WTC11 (cell line): ENCODE measurements around the gene PEX16. TPM values are rescaled to one million over a fixed set of nuclear protein-coding genes. Genes with fewer than 3 reads are reported as not detected.

ENCODE experiments used
- ETV6 ChIP-seq: sonication (generic); formaldehyde crosslinking; IDR thresholded peaks from 2 replicates; pipeline ENCODE4 v1.8.1; 2022; ENCODE audit warnings: mild to moderate bottlenecking, missing genetic modification reagents
- FOXP1 ChIP-seq: sonication (generic); formaldehyde crosslinking; IDR thresholded peaks from 2 replicates; pipeline ENCODE4 v1.8.0; 2022; ENCODE audit warnings: missing genetic modification reagents, mild to moderate bottlenecking, moderate library complexity, borderline replicate concordance
- GABPB1 ChIP-seq: sonication (generic); formaldehyde crosslinking; IDR thresholded peaks from 2 replicates; pipeline ENCODE4 v1.8.1; 2023; ENCODE audit warnings: mild to moderate bottlenecking, missing genetic modification reagents
- IRF2 ChIP-seq: sonication (generic); formaldehyde crosslinking; IDR thresholded peaks from 2 replicates; pipeline ENCODE4 v1.8.0; 2022; ENCODE audit warnings: low read depth, missing genetic modification reagents, borderline replicate concordance
- JAZF1 ChIP-seq: fragments of 250-450 bp; sonication (Bioruptor Pico); IDR thresholded peaks from 2 replicates; pipeline ENCODE4 v1.9.0; 2021; ENCODE audit warnings: moderate library complexity, mild to moderate bottlenecking, inconsistent platforms
- NFATC4 ChIP-seq: fragments of 250-450 bp; sonication (Bioruptor Pico); IDR thresholded peaks from 2 replicates; pipeline ENCODE4 v1.9.0; 2021; ENCODE audit warnings: mild to moderate bottlenecking
- NFE2L1 ChIP-seq: sonication (generic); formaldehyde crosslinking; IDR thresholded peaks from 2 replicates; pipeline ENCODE4 v1.8.1; 2023; ENCODE audit warnings: missing genetic modification reagents
- NR2C2 ChIP-seq: sonication (generic); formaldehyde crosslinking; IDR thresholded peaks from 2 replicates; pipeline ENCODE4 v1.8.0; 2022; ENCODE audit warnings: mild to moderate bottlenecking, missing genetic modification reagents
- TEAD1 ChIP-seq: sonication (generic); formaldehyde crosslinking; IDR thresholded peaks from 2 replicates; pipeline ENCODE4 v1.8.0; 2022; ENCODE audit warnings: mild to moderate bottlenecking, missing genetic modification reagents
- TP53 ChIP-seq: sonication (generic); formaldehyde crosslinking; IDR thresholded peaks from 2 replicates; pipeline ENCODE4 v1.8.1; 2023; ENCODE audit warnings: mild to moderate bottlenecking, missing genetic modification reagents
- ZNF138 ChIP-seq: sonication (generic); formaldehyde crosslinking; conservative IDR thresholded peaks from 2 replicates; pipeline ENCODE4 v1.8.1; 2022; ENCODE audit warnings: mild to moderate bottlenecking, moderate library complexity, missing genetic modification reagents
- ZNF219 ChIP-seq: sonication (generic); formaldehyde crosslinking; IDR thresholded peaks from 2 replicates; pipeline ENCODE4 v1.8.0; 2023; ENCODE audit warnings: missing genetic modification reagents, mild to moderate bottlenecking, borderline replicate concordance
- total RNA-seq: library from RNA; stranded (reverse); gene quantifications from 3 replicates; pipeline ENCODE4 v1.2.3, GENCODE V29; 2021
- TF ChIP-seq, protein P1 (sequence below): sonication (generic); formaldehyde crosslinking; IDR thresholded peaks from 2 replicates; pipeline ENCODE4 v1.8.0; 2022; ENCODE audit warnings: mild to moderate bottlenecking, missing genetic modification reagents
- TF ChIP-seq, protein P2 (sequence below): fragments of 250-450 bp; sonication (Bioruptor Pico); IDR thresholded peaks from 2 replicates; pipeline ENCODE4 v1.9.0; 2021; ENCODE audit warnings: mild to moderate bottlenecking, borderline replicate concordance
- TF ChIP-seq, protein P3 (sequence below): fragments of 250-450 bp; sonication (Bioruptor Pico); IDR thresholded peaks from 2 replicates; pipeline ENCODE4 v1.9.0; 2021; ENCODE audit warnings: mild to moderate bottlenecking
- TF ChIP-seq, protein P4 (sequence below): sonication (generic); formaldehyde crosslinking; IDR thresholded peaks from 2 replicates; pipeline ENCODE4 v1.8.1; 2023; ENCODE audit warnings: mild to moderate bottlenecking, missing genetic modification reagents
- TF ChIP-seq, protein P5 (sequence below): sonication (generic); formaldehyde crosslinking; IDR thresholded peaks from 2 replicates; pipeline ENCODE4 v1.8.1; 2022; ENCODE audit warnings: missing genetic modification reagents, borderline replicate concordance
- TF ChIP-seq, protein P6 (sequence below): sonication (generic); formaldehyde crosslinking; IDR thresholded peaks from 2 replicates; pipeline ENCODE4 v1.8.1; 2023; ENCODE audit warnings: mild to moderate bottlenecking, missing genetic modification reagents, moderate library complexity
- TF ChIP-seq, protein P7 (sequence below): sonication (generic); formaldehyde crosslinking; IDR thresholded peaks from 2 replicates; pipeline ENCODE4 v1.8.1; 2022; ENCODE audit warnings: mild to moderate bottlenecking, moderate library complexity, missing genetic modification reagents
- TF ChIP-seq, protein P8 (sequence below): sonication (generic); formaldehyde crosslinking; IDR thresholded peaks from 2 replicates; pipeline ENCODE4 v1.8.1; 2022; ENCODE audit warnings: low read depth, mild to moderate bottlenecking, moderate library complexity, missing genetic modification reagents, borderline replicate concordance
- TF ChIP-seq, protein P9 (sequence below): sonication (generic); formaldehyde crosslinking; IDR thresholded peaks from 2 replicates; pipeline ENCODE4 v1.8.1; 2022; ENCODE audit warnings: mild to moderate bottlenecking, missing genetic modification reagents, moderate library complexity, borderline replicate concordance
- TF ChIP-seq, protein P10 (sequence below): sonication (generic); formaldehyde crosslinking; IDR thresholded peaks from 2 replicates; pipeline ENCODE4 v1.8.0; 2023; ENCODE audit warnings: mild to moderate bottlenecking, missing genetic modification reagents

PEX16 gene
- total RNA-seq, 1 experiment from 2014 or later = 39.3 TPM

DNA sequence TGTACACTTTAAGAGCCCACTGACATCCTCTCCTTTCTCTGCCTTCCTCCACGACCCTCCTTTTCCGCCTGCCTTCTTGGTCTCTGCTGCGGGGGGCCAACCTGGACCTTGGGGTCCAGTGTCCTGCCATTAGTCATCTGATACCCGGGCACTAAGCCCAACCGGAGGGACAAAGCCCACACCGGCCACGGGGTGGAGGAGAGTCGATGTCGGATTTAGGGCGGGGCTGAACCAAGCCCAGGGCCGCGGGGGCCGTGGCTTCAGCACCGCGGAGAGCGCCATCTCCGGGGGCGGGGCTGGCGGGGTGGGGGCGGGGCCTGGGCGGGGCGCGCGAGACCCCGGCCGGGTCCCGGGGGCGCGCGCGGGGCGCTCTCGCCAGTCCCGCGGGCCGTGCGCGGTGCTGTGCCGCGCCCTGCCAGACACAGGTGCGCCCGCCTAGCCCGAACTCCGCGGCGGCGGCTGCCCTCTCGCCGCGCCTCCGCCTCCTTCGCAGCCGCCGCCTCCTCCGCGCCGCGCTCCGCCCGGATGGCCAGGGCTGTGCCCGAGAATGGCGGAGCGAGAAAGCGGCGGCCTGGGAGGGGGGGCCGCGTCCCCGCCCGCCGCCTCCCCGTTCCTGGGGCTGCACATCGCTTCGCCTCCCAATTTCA, 32.3 kb downstream of the PEX16 start, which contains the start of gene MAPK8IP1 (continued):
- TF ChIP-seq, protein P1, sequence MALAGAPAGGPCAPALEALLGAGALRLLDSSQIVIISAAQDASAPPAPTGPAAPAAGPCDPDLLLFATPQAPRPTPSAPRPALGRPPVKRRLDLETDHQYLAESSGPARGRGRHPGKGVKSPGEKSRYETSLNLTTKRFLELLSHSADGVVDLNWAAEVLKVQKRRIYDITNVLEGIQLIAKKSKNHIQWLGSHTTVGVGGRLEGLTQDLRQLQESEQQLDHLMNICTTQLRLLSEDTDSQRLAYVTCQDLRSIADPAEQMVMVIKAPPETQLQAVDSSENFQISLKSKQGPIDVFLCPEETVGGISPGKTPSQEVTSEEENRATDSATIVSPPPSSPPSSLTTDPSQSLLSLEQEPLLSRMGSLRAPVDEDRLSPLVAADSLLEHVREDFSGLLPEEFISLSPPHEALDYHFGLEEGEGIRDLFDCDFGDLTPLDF = no peak
- TF ChIP-seq NFATC4 (CRISPR knock-in tag) (no peak), ZNF219 (CRISPR knock-in tag) (no peak), IRF2 (CRISPR knock-in tag) (no peak), TEAD1 (CRISPR knock-in tag) (no peak), TP53 (peak; percentile 79; the same call in 1 of the 2 replicates), JAZF1 (CRISPR knock-in tag) (no peak), NR2C2 (CRISPR knock-in tag) (no peak), NFE2L1 (CRISPR knock-in tag) (no peak), ZNF138 (CRISPR knock-in tag) (no peak), ETV6 (no peak), FOXP1 (CRISPR knock-in tag) (peak; percentile 39), GABPB1 (CRISPR knock-in tag) (no peak)
- TF ChIP-seq, protein P2, sequence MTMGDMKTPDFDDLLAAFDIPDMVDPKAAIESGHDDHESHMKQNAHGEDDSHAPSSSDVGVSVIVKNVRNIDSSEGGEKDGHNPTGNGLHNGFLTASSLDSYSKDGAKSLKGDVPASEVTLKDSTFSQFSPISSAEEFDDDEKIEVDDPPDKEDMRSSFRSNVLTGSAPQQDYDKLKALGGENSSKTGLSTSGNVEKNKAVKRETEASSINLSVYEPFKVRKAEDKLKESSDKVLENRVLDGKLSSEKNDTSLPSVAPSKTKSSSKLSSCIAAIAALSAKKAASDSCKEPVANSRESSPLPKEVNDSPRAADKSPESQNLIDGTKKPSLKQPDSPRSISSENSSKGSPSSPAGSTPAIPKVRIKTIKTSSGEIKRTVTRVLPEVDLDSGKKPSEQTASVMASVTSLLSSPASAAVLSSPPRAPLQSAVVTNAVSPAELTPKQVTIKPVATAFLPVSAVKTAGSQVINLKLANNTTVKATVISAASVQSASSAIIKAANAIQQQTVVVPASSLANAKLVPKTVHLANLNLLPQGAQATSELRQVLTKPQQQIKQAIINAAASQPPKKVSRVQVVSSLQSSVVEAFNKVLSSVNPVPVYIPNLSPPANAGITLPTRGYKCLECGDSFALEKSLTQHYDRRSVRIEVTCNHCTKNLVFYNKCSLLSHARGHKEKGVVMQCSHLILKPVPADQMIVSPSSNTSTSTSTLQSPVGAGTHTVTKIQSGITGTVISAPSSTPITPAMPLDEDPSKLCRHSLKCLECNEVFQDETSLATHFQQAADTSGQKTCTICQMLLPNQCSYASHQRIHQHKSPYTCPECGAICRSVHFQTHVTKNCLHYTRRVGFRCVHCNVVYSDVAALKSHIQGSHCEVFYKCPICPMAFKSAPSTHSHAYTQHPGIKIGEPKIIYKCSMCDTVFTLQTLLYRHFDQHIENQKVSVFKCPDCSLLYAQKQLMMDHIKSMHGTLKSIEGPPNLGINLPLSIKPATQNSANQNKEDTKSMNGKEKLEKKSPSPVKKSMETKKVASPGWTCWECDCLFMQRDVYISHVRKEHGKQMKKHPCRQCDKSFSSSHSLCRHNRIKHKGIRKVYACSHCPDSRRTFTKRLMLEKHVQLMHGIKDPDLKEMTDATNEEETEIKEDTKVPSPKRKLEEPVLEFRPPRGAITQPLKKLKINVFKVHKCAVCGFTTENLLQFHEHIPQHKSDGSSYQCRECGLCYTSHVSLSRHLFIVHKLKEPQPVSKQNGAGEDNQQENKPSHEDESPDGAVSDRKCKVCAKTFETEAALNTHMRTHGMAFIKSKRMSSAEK (CRISPR knock-in tag) = no peak
- TF ChIP-seq, protein P3, sequence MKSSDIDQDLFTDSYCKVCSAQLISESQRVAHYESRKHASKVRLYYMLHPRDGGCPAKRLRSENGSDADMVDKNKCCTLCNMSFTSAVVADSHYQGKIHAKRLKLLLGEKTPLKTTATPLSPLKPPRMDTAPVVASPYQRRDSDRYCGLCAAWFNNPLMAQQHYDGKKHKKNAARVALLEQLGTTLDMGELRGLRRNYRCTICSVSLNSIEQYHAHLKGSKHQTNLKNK (CRISPR knock-in tag) = no peak
- TF ChIP-seq, protein P4, sequence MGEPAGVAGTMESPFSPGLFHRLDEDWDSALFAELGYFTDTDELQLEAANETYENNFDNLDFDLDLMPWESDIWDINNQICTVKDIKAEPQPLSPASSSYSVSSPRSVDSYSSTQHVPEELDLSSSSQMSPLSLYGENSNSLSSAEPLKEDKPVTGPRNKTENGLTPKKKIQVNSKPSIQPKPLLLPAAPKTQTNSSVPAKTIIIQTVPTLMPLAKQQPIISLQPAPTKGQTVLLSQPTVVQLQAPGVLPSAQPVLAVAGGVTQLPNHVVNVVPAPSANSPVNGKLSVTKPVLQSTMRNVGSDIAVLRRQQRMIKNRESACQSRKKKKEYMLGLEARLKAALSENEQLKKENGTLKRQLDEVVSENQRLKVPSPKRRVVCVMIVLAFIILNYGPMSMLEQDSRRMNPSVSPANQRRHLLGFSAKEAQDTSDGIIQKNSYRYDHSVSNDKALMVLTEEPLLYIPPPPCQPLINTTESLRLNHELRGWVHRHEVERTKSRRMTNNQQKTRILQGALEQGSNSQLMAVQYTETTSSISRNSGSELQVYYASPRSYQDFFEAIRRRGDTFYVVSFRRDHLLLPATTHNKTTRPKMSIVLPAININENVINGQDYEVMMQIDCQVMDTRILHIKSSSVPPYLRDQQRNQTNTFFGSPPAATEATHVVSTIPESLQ (CRISPR knock-in tag) = no peak
- TF ChIP-seq, protein P5, sequence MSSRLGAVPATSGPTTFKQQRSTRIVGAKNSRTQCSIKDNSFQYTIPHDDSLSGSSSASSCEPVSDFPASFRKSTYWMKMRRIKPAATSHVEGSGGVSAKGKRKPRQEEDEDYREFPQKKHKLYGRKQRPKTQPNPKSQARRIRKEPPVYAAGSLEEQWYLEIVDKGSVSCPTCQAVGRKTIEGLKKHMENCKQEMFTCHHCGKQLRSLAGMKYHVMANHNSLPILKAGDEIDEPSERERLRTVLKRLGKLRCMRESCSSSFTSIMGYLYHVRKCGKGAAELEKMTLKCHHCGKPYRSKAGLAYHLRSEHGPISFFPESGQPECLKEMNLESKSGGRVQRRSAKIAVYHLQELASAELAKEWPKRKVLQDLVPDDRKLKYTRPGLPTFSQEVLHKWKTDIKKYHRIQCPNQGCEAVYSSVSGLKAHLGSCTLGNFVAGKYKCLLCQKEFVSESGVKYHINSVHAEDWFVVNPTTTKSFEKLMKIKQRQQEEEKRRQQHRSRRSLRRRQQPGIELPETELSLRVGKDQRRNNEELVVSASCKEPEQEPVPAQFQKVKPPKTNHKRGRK = no peak
- TF ChIP-seq, protein P6, sequence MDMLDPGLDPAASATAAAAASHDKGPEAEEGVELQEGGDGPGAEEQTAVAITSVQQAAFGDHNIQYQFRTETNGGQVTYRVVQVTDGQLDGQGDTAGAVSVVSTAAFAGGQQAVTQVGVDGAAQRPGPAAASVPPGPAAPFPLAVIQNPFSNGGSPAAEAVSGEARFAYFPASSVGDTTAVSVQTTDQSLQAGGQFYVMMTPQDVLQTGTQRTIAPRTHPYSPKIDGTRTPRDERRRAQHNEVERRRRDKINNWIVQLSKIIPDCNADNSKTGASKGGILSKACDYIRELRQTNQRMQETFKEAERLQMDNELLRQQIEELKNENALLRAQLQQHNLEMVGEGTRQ = no peak; the same call in 1 of the 2 replicates
- TF ChIP-seq, protein P7, sequence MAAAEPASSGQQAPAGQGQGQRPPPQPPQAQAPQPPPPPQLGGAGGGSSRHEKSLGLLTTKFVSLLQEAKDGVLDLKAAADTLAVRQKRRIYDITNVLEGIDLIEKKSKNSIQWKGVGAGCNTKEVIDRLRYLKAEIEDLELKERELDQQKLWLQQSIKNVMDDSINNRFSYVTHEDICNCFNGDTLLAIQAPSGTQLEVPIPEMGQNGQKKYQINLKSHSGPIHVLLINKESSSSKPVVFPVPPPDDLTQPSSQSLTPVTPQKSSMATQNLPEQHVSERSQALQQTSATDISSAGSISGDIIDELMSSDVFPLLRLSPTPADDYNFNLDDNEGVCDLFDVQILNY = 0 out of 2 replicates have a peak, but pooled peaks have one; percentile 32
- TF ChIP-seq, protein P8, sequence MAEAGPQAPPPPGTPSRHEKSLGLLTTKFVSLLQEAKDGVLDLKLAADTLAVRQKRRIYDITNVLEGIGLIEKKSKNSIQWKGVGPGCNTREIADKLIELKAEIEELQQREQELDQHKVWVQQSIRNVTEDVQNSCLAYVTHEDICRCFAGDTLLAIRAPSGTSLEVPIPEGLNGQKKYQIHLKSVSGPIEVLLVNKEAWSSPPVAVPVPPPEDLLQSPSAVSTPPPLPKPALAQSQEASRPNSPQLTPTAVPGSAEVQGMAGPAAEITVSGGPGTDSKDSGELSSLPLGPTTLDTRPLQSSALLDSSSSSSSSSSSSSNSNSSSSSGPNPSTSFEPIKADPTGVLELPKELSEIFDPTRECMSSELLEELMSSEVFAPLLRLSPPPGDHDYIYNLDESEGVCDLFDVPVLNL = no peak
- TF ChIP-seq, protein P9, sequence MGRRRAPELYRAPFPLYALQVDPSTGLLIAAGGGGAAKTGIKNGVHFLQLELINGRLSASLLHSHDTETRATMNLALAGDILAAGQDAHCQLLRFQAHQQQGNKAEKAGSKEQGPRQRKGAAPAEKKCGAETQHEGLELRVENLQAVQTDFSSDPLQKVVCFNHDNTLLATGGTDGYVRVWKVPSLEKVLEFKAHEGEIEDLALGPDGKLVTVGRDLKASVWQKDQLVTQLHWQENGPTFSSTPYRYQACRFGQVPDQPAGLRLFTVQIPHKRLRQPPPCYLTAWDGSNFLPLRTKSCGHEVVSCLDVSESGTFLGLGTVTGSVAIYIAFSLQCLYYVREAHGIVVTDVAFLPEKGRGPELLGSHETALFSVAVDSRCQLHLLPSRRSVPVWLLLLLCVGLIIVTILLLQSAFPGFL (CRISPR knock-in tag) = no peak
- TF ChIP-seq, protein P10, sequence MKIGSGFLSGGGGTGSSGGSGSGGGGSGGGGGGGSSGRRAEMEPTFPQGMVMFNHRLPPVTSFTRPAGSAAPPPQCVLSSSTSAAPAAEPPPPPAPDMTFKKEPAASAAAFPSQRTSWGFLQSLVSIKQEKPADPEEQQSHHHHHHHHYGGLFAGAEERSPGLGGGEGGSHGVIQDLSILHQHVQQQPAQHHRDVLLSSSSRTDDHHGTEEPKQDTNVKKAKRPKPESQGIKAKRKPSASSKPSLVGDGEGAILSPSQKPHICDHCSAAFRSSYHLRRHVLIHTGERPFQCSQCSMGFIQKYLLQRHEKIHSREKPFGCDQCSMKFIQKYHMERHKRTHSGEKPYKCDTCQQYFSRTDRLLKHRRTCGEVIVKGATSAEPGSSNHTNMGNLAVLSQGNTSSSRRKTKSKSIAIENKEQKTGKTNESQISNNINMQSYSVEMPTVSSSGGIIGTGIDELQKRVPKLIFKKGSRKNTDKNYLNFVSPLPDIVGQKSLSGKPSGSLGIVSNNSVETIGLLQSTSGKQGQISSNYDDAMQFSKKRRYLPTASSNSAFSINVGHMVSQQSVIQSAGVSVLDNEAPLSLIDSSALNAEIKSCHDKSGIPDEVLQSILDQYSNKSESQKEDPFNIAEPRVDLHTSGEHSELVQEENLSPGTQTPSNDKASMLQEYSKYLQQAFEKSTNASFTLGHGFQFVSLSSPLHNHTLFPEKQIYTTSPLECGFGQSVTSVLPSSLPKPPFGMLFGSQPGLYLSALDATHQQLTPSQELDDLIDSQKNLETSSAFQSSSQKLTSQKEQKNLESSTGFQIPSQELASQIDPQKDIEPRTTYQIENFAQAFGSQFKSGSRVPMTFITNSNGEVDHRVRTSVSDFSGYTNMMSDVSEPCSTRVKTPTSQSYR (CRISPR knock-in tag) = no peak
